HEK293 (cell line): Measurements from ENCODE around the gene ZNF8.

Source experiments
- GFI1B ChIP-seq: fragments of 450-650 bp; formaldehyde crosslinking; IDR thresholded peaks from 2 replicates; pipeline ENCODE4 v1.5.1; 2016; ENCODE audit warnings: missing biosample characterization, missing genetic modification characterization
- GLI4 ChIP-seq: fragments of 450-650 bp; formaldehyde crosslinking; IDR thresholded peaks from 2 replicates; pipeline ENCODE4 v1.5.1; 2016; ENCODE audit warnings: missing biosample characterization, missing genetic modification characterization
- GLIS1 ChIP-seq: fragments of 450-650 bp; formaldehyde crosslinking; IDR thresholded peaks from 2 replicates; pipeline ENCODE4 v1.5.1; 2016; ENCODE audit warnings: missing biosample characterization, missing genetic modification characterization
- KLF16 ChIP-seq: fragments of 450-650 bp; formaldehyde crosslinking; IDR thresholded peaks from 2 replicates; pipeline ENCODE4 v1.5.1; 2017; ENCODE audit warnings: missing biosample characterization, missing genetic modification characterization
- OSR2 ChIP-seq: fragments of 450-650 bp; formaldehyde crosslinking; IDR thresholded peaks from 2 replicates; pipeline ENCODE4 v1.5.1; 2016; ENCODE audit warnings: missing biosample characterization, missing genetic modification characterization
- SETDB1 ChIP-seq: IDR thresholded peaks from one replicate; pipeline ENCODE4 v1.6.1; 2017; ENCODE audit warnings: mild to moderate bottlenecking, low read length, moderate library complexity, mixed read lengths; ENCODE audit not compliant: insufficient read length
- ZBTB49 ChIP-seq: fragments of 450-650 bp; formaldehyde crosslinking; IDR thresholded peaks from 2 replicates; pipeline ENCODE4 v1.5.1; 2016; ENCODE audit warnings: missing biosample characterization, missing genetic modification characterization, low read depth
- ZBTB8A ChIP-seq: fragments of 450-650 bp; formaldehyde crosslinking; IDR thresholded peaks from 2 replicates; pipeline ENCODE4 v1.5.1; 2016; ENCODE audit warnings: missing biosample characterization, missing genetic modification characterization
- ZFP3 ChIP-seq: fragments of 450-650 bp; formaldehyde crosslinking; IDR thresholded peaks from 2 replicates; pipeline ENCODE4 v1.5.1; 2016; ENCODE audit warnings: low read depth, missing biosample characterization, missing genetic modification characterization
- ZFP41 ChIP-seq: fragments of 450-650 bp; formaldehyde crosslinking; IDR thresholded peaks from 2 replicates; pipeline ENCODE4 v1.5.1; 2016; ENCODE audit warnings: missing biosample characterization, missing genetic modification characterization, borderline replicate concordance
- ZNF133 ChIP-seq: fragments of 450-650 bp; formaldehyde crosslinking; IDR thresholded peaks from 2 replicates; pipeline ENCODE4 v1.5.1; 2016; ENCODE audit warnings: missing biosample characterization, missing genetic modification characterization
- ZNF138 ChIP-seq: fragments of 450-650 bp; formaldehyde crosslinking; IDR thresholded peaks from 2 replicates; pipeline ENCODE4 v1.5.1; 2016; ENCODE audit warnings: missing biosample characterization, missing genetic modification characterization, borderline replicate concordance
- ZNF169 ChIP-seq: fragments of 450-650 bp; formaldehyde crosslinking; IDR thresholded peaks from 2 replicates; pipeline ENCODE4 v1.5.1; 2016; ENCODE audit warnings: missing biosample characterization, missing genetic modification characterization
- ZNF174 ChIP-seq: fragments of 450-650 bp; formaldehyde crosslinking; IDR thresholded peaks from 2 replicates; pipeline ENCODE4 v1.5.0; 2017; ENCODE audit warnings: missing biosample characterization, mild to moderate bottlenecking, missing genetic modification characterization
- ZNF221 ChIP-seq: fragments of 450-650 bp; formaldehyde crosslinking; IDR thresholded peaks from 2 replicates; pipeline ENCODE4 v1.5.1; 2017; ENCODE audit warnings: missing biosample characterization, missing genetic modification characterization, borderline replicate concordance
- ZNF26 ChIP-seq: fragments of 450-650 bp; formaldehyde crosslinking; IDR thresholded peaks from 2 replicates; pipeline ENCODE4 v1.5.1; 2016; ENCODE audit warnings: missing biosample characterization, missing genetic modification characterization
- ZNF274 ChIP-seq, 2 experiments: fragments of 200-500 bp in 1 of 2; fragments of 450-650 bp in 1 of 2; sonication (Bioruptor generic) in 1 of 2; formaldehyde crosslinking in 1 of 2; IDR thresholded peaks; 2 replicates each; pipeline versions ENCODE4 v1.5.1 to v1.6.1; 2014 to 2016; ENCODE audit warnings: borderline replicate concordance in 1 of 2, inconsistent platforms in 1 of 2, low read length in 1 of 2, missing biosample characterization in 1 of 2, missing genetic modification characterization in 1 of 2
- ZNF354C ChIP-seq: fragments of 450-650 bp; formaldehyde crosslinking; IDR thresholded peaks from 2 replicates; pipeline ENCODE4 v1.5.1; 2016; ENCODE audit warnings: missing biosample characterization, missing genetic modification characterization, low read depth, borderline replicate concordance
- ZNF37A ChIP-seq: fragments of 450-650 bp; IDR thresholded peaks from 2 replicates; pipeline ENCODE4 v1.5.1; 2018; ENCODE audit warnings: missing biosample characterization, missing genetic modification characterization
- ZNF391 ChIP-seq: fragments of 450-650 bp; formaldehyde crosslinking; IDR thresholded peaks from 2 replicates; pipeline ENCODE4 v1.5.1; 2016; ENCODE audit warnings: low read depth, missing biosample characterization, missing genetic modification characterization, borderline replicate concordance
- ZNF521 ChIP-seq: fragments of 450-650 bp; formaldehyde crosslinking; IDR thresholded peaks from 2 replicates; pipeline ENCODE4 v1.5.1; 2017; ENCODE audit warnings: missing biosample characterization, mild to moderate bottlenecking, missing genetic modification characterization
- ZNF558 ChIP-seq: fragments of 450-650 bp; formaldehyde crosslinking; IDR thresholded peaks from 2 replicates; pipeline ENCODE4 v1.5.1; 2016; ENCODE audit warnings: missing biosample characterization, missing genetic modification characterization
- ZNF561 ChIP-seq: fragments of 450-650 bp; IDR thresholded peaks from 2 replicates; pipeline ENCODE4 v1.5.1; 2018; ENCODE audit warnings: missing biosample characterization, missing genetic modification characterization, borderline replicate concordance
- ZNF571 ChIP-seq: fragments of 450-650 bp; formaldehyde crosslinking; IDR thresholded peaks from 2 replicates; pipeline ENCODE4 v1.5.0; 2017; ENCODE audit warnings: missing biosample characterization, missing genetic modification characterization
- ZNF621 ChIP-seq: fragments of 450-650 bp; formaldehyde crosslinking; IDR thresholded peaks from 2 replicates; pipeline ENCODE4 v1.5.1; 2017; ENCODE audit warnings: missing biosample characterization, missing genetic modification characterization
- ZNF658 ChIP-seq: fragments of 450-650 bp; formaldehyde crosslinking; IDR thresholded peaks from 2 replicates; pipeline ENCODE4; 2016; ENCODE audit warnings: missing biosample characterization, missing genetic modification characterization
- ZNF768 ChIP-seq: fragments of 450-650 bp; formaldehyde crosslinking; IDR thresholded peaks from 2 replicates; pipeline ENCODE4 v1.5.1; 2018; ENCODE audit warnings: missing biosample characterization, mild to moderate bottlenecking, missing genetic modification characterization
- ZNF776 ChIP-seq: fragments of 450-650 bp; formaldehyde crosslinking; IDR thresholded peaks from 2 replicates; pipeline ENCODE4 v1.5.0; 2017; ENCODE audit warnings: missing biosample characterization, missing genetic modification characterization, borderline replicate concordance
- ZSCAN18 ChIP-seq: fragments of 450-650 bp; formaldehyde crosslinking; IDR thresholded peaks from 2 replicates; pipeline ENCODE4 v1.5.1; 2016; ENCODE audit warnings: missing biosample characterization, missing genetic modification characterization
- TF ChIP-seq, protein P1 (sequence below): fragments of 450-650 bp; formaldehyde crosslinking; IDR thresholded peaks from 2 replicates; pipeline ENCODE4 v1.5.1; 2017; ENCODE audit warnings: missing biosample characterization, missing genetic modification characterization
- TF ChIP-seq, protein P2 (sequence below): fragments of 450-650 bp; formaldehyde crosslinking; IDR thresholded peaks from 2 replicates; pipeline ENCODE4 v1.5.1; 2016; ENCODE audit warnings: missing biosample characterization, missing genetic modification characterization

ZNF8 gene

DNA sequence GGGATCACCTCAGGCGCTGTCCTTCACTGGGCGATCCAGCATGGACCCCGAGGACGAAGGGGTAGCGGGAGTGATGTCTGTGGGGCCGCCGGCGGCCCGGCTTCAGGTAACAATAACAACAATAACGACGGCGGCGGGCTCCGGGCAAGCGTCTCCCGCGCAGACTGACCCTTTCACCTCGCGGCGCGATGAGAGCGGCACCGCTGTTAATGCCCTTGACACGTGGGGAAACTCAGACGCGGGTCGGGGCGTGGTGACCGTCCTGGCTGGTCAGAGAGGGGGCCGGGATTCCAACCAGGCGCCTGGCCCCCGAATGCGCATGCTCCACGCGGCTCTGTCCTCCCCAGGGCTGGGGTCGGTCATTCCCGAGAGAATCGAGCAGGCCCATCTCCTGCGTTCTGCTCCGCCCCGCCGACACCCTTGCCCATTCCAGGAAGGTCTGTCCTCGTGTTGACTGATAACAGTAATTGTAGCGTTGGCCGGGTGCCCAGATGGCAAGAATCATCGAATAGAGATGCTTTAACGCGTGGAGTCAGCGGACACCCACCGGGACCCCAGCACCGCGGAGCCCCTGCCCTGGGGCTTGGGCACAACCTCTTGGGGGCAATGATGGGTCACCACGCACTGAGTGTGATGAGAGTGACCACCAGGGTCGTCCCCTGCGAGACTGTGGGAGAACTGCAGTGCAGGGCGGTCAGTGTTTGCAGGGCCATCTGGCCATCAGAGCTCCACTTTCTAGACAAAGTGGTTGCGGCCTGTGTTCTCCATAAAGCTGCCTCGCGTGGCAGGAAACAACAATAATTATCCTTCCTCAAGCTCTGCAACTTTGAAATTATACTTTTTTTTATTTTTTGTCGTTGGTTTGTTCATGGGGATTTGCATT is 528 bp downstream of the ZNF8 start (continued):
- TF ChIP-seq, protein P1, sequence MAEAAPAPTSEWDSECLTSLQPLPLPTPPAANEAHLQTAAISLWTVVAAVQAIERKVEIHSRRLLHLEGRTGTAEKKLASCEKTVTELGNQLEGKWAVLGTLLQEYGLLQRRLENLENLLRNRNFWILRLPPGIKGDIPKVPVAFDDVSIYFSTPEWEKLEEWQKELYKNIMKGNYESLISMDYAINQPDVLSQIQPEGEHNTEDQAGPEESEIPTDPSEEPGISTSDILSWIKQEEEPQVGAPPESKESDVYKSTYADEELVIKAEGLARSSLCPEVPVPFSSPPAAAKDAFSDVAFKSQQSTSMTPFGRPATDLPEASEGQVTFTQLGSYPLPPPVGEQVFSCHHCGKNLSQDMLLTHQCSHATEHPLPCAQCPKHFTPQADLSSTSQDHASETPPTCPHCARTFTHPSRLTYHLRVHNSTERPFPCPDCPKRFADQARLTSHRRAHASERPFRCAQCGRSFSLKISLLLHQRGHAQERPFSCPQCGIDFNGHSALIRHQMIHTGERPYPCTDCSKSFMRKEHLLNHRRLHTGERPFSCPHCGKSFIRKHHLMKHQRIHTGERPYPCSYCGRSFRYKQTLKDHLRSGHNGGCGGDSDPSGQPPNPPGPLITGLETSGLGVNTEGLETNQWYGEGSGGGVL (tag by site-specific recombination): no peak; the same call in 1 of the 2 replicates
- TF ChIP-seq ZNF37A (tag by site-specific recombination) (no peak), ZNF768 (tag by site-specific recombination) (0 out of 2 replicates have a peak, but pooled peaks have one; percentile 23), OSR2 (tag by site-specific recombination) (no peak), GFI1B (tag by site-specific recombination) (no peak), GLI4 (tag by site-specific recombination) (no peak), ZNF571 (tag by site-specific recombination) (no peak), ZNF133 (tag by site-specific recombination) (no peak), ZNF26 (tag by site-specific recombination) (no peak), ZSCAN18 (tag by site-specific recombination) (no peak), ZNF354C (tag by site-specific recombination) (no peak), GLIS1 (tag by site-specific recombination) (peak; percentile 3; the same call in 1 of the 2 replicates), ZNF174 (tag by site-specific recombination) (no peak), ZNF169 (tag by site-specific recombination) (0 out of 2 replicates have a peak, but pooled peaks have one; percentile 49), ZNF658 (tag by site-specific recombination) (no peak), ZNF776 (no peak), ZNF274 (IDR thresholded peaks at IDR 0.05; ENCODE audit: low read length) (no peak), ZNF274 (tag by site-specific recombination; IDR thresholded peaks at IDR 0.05; ENCODE audit: borderline replicate concordance) (no peak), ZBTB8A (tag by site-specific recombination) (no peak), ZNF621 (tag by site-specific recombination) (no peak), ZNF558 (no peak), ZBTB49 (tag by site-specific recombination) (no peak), ZNF221 (tag by site-specific recombination) (no peak), ZNF138 (0 out of 2 replicates have a peak, but pooled peaks have one; percentile 15), ZNF391 (tag by site-specific recombination) (no peak), ZFP41 (tag by site-specific recombination) (no peak), ZNF521 (no peak), SETDB1 (no peak), ZFP3 (tag by site-specific recombination) (no peak), KLF16 (tag by site-specific recombination) (no peak), ZNF561 (tag by site-specific recombination) (no peak)
- TF ChIP-seq, protein P2, sequence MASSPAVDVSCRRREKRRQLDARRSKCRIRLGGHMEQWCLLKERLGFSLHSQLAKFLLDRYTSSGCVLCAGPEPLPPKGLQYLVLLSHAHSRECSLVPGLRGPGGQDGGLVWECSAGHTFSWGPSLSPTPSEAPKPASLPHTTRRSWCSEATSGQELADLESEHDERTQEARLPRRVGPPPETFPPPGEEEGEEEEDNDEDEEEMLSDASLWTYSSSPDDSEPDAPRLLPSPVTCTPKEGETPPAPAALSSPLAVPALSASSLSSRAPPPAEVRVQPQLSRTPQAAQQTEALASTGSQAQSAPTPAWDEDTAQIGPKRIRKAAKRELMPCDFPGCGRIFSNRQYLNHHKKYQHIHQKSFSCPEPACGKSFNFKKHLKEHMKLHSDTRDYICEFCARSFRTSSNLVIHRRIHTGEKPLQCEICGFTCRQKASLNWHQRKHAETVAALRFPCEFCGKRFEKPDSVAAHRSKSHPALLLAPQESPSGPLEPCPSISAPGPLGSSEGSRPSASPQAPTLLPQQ (tag by site-specific recombination): no peak; the same call in 1 of the 2 replicates
